Myocyte (in vitro differentiated cells): ENCODE measurements around the gene PITPNB. TPM values are rescaled to one million over a fixed set of nuclear protein-coding genes. Genes with fewer than 3 reads are reported as not detected.
A peak's percentile ranks its signal among the peaks of the same experiment; 100 is the strongest.

ENCODE experiments used
- DNase-seq: peaks from one replicate; pipeline ENCODE4 v3.0.0-alpha.2; 2012; ENCODE audit warnings: low read depth
- microRNA-seq: library from miRNA; unstranded; fragments of <30 nt; microRNA quantifications from one replicate; pipeline ENCODE4, GENCODE V29; 2016
- total RNA-seq: library from RNA; depleted of rRNA; stranded (reverse); fragments of >200 nt; gene quantifications from 2 replicates; pipeline ENCODE4 v1.2.3, GENCODE V29; 2014

The PITPNB gene
- total RNA-seq, 1 donor from 2014 or later: 20.5 TPM

- peak; percentile 78 for DNase-seq
Measured at GRCh38 chr22:27804470-27805297, 114.4 kb downstream of the PITPNB start.

- no peak for DNase-seq
Measured at GRCh38 chr22:27803841-27804415, 115.1 kb downstream of the PITPNB start.

- DNase-seq: no peak
Measured at GRCh38 chr22:27802346-27803073, 116.5 kb downstream of the PITPNB start.

Small RNAs within 50 kb of the gene (microRNA-seq; reads per million reads assigned to microRNA genes)
- gene MIR3199-1 (not detected), gene MIR3199-2 (not detected)

Other genes starting within 250 kb of the PITPNB start
- gene MN1, start 117.5 kb downstream of the PITPNB start, total RNA-seq: 1.8 and 2.4 TPM in 2 replicates